NCI-H345 treated with DMSO at 0.1 percent for 48 hours (cell line): ENCODE measurements around the gene METTL15.
"Not testable (repeated sequence)": the region's sequence is repeated elsewhere in the genome, so short reads cannot be mapped to it uniquely, and the experiment has no call there.

ENCODE experiments used
- DNase-seq: peaks from one replicate; lab custom pipeline; 2025; ENCODE audit not compliant: unreplicated experiment; lab: John Stamatoyannopoulos, UW

The METTL15 gene

DNA sequence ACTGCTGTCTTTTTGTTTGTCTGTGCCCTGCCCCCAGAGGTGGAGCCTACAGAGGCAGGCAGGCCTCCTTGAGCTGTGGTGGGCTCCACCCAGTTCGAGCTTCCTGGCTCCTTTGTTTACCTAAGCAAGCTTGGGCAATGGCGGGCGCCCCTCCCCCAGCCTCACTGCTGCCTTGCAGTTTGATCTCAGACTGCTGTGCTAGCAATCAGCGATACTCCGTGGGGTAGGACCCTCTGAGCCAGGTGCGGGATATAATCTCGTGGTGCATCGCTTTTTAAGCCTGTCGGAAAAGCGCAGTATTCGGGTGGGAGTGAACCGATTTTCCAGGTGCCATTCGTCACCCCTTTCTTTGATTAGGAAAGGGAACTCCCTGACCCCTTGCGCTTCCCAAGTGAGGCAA lies 269.9 kb downstream of the METTL15 start:
- not testable (repeated sequence) for DNase-seq
